HG03039 (cell line): ENCODE results near the gene CLDN19.
"Not testable (repeated sequence)": the region's sequence is repeated elsewhere in the genome, so short reads cannot be mapped to it uniquely, and the experiment has no call there.

Experiments used
- ATAC-seq: cut with Tn5 transposase; IDR thresholded peaks from one replicate; pipeline ENCODE4 v1.9.1; 2021; ENCODE audit warnings: mild to moderate bottlenecking, moderate library complexity; ENCODE audit not compliant: unreplicated experiment

CLDN19 gene

DNA sequence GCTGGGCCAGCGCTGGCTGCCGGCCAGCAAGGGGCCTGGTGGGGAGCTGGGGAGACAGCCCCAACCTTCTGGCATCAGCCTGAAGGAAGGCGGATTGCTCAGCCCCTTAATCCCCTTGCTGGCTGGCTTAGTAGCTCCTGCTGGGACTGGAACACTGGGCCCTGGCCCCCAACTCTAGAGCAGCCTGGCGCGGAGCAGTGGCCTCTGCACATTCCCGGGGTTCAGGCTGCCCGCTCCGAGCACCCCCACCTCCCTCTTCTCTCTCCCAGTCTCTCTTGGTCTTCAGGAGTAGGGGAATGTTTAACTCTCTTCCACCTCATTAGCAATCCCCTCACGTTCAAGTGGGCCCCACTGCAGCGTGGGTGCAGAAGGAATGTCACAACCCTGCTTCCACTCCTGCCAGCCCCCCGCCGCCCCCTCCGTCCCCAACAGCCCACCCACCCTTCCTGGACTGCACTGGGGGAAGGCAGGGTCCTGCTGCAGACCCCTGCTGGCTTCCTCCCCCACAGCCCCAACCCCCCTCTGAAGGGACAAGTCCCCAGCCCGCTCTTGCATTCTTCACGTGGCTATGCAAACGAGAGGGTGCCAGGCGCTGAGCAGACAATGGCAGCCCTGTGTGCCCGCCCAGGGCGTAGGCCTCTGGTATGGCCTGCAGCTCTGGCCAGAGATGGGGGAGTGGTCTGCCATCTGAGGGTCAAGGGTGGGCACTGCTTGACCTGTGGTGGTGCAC lies 980 bp upstream of the CLDN19 start:
- ATAC-seq: no peak

GRCh38 chr1:42738678-42739226 lies 1.3 kb downstream of the CLDN19 start:
- ATAC-seq: no peak

GRCh38 chr1:42737986-42738677 lies 1.9 kb downstream of the CLDN19 start:
- ATAC-seq: no peak

- ATAC-seq: no peak
These were observed 2.8 kb downstream of the CLDN19 start for GRCh38 chr1:42737257-42737656.

DNA sequence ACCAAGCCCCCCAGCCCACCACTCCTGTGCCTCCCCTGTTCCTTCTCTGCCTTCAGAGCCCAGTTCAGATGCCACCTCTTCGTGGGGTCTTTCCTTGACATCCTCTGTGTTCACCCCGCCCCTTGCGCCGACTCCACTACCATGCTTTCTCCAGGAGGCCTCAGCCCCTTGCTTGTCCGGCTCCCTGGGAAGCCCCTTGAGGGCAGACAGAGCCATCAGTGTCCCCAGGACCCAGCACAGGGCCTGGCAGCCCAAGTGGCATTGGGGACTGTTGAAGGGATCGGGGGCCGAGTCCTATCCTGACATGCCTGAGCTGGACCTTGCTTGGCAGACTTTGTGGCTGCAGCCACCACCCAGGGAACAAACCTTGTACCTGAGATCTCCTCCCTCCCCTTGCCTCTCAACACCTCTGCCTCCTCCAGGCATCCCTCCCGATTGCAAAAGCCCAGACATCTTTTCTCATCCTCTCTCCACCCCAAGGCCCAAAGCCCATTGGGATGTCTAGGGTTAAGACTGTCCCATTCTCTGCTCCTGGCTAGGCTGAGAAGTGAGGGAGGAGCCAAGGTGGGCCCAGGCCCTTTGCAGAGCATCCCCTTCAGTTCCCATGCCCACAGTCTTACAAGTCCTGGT lies 3.4 kb downstream of the CLDN19 start:
- no peak for ATAC-seq

- no peak for ATAC-seq
These were observed 3.9 kb downstream of the CLDN19 start for GRCh38 chr1:42736152-42736551.

DNA sequence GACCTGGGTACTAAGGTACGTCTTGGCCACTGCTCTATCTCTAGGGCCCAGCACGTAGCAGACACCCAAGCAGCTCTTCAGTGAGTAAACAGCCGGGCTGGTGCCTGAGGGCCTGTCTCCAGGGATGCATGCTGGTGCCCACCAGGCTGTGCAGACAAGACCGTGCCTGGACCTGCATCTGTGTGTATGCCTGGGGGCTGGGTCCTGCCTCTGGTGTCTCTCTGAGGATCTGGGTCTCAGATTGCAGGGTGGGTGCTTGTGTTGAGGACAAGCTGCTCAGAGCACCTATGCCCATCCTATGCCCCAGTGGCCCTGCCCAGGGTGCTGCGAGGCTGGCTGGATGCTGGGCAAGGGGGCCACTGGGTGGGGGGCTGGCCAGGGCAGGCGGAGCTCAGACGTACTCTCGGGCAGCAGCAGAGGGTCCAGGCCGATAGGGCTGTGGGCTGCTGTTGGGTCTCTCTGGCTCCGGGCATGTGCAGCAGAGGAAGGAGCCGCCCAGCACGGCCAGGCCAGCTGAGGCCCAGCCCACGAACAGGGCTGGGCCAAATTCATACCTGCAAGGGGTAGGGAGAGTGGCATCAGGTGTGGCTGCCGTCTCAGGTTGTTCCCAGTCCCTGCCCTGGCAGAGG lies 4.4 kb downstream of the CLDN19 start:
- no peak for ATAC-seq

DNA sequence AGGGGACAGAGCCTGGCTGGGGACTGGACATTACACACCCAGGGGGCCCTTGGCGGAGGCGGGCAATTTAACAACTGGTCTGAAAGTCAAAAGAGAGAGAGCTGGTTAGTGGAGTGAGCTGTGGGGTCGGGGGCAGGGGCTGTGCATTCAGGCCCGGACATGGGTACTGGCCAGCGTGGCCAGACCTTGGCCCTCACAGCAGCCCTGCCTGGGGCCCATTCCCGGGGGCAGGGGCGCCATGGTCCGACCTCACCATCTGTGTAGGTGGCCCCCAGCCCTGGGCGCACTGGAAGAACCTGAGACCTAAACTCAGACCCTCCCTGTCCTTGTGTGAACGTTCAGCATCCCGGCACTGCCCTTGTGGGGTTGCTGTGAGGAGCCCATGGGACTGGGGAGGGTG lies 5.0 kb downstream of the CLDN19 start:
- no peak for ATAC-seq

- ATAC-seq: no peak
These were observed 5.6 kb downstream of the CLDN19 start for GRCh38 chr1:42734201-42735035.

DNA sequence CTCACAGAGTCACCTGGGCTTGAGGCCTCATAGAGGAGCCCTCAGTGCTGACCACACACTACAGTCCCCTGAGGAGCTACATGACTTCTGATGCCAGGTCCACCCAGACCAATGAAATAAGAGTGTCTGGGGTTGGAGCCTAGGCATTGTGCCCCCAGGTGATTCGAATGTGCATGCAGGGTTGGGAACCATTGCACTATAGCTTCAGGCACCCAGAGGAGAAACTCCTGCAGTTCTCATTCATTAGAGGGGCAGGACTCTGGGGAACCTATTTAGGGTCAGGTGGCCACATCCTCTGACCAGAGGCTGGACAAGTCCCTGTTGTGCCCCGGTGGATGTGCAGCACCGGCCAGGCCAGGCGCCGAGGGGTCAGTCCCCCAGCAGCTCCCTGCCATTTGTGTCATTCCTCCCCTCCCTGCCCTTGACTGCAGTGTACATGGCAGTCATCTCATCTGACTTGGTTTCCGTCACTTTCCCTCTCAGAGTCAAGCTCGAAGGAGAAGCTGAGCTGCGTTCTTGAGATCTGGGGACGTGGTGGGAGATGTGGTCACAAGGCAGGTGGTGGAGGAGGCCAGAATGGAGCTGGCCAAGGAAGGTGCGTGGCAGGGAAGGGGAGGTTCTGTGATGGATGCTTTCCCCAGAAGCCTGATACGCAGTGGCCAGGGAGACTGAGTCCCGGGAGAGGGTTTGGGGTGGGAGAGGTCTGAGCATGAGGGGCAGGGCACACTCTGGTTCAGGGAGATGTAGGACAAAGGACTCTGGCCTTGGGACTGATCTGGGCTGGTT lies 6.4 kb downstream of the CLDN19 start:
- no peak for ATAC-seq

DNA sequence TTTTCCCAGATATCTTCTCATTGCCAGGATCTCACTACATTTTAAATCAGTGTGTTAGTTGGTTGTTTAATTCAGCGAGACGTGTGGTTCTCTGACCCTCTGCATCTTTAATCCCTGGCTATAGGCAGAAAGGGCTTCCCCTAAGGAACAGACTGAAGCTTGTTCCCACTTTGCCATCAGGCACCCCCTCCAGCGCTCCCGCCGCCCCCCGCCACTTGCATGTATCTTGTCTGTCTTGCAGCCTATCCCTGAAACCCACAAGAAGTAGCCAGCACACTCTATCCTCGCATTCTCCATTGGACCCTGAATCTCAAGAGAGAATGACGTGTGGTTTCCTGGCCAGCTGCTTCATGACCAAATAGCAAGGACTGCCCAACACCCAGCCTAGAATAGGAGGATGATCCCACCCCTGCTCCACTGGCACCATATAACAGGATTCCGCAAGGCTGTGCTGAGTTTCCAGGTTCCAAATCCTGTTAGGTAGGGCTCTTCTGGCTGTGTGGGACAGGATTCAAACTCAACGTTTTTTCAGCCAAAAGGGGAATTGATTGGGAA lies 7.8 kb downstream of the CLDN19 start:
- no peak for ATAC-seq

GRCh38 chr1:42731585-42731984 lies 8.5 kb downstream of the CLDN19 start:
- no peak for ATAC-seq

DNA sequence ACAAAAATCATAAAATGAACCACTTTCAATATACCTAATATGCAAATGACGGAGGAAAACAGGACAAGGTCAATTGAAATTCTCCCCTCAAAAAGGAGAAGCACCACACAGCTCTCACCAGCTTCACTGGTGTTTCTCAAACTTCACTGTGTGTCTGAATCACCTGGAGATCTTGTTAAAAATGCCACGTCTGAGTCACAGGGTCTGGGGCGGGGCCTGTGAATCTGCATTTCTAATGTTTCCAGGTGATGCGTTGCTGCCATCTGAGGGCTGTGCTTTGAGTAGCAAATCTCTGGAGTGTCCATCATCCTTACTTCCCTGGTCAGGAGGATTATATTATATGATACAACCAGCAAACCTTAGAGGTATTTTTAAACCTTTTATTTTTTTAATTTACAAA lies 9.0 kb downstream of the CLDN19 start:
- no peak for ATAC-seq

DNA sequence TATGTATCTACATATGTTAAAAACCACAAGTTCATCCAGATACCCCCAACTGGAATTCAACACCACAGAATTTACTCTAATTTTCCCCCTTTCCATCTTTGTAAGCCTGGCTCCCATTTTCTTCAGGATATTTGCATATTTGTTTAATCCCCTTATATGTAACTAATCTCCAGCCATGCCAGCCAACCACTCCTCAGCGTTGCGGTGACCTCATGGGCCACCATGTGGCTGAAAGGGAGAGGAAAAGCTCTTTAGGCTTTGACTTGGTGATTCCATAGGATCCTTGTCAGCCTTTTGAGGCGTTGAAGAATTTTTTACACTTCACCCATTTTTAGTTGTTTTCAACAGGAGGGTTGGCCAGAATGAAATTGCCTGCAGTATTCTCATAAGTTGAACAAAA lies 10.0 kb downstream of the CLDN19 start:
- ATAC-seq: no peak

DNA sequence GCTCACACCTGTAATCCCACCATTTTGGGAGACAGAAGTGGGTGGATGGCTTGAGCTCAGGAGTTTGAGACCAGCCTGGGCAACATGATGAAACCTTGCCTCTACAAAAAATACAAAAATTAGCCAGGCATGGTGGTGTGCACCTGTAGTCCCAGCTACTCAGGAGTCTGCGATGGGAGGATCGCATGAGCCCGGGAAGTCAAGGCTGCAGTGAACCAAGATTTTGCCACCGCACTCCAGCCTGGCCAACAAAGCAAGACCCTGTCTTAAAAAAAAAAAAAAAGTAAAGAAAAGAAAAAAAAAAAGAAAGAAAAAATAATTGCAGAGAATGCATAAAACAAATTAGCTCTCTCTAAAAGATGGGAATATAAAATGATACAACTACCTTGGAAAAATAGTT lies 14.2 kb downstream of the CLDN19 start:
- not testable (repeated sequence) for ATAC-seq

DNA sequence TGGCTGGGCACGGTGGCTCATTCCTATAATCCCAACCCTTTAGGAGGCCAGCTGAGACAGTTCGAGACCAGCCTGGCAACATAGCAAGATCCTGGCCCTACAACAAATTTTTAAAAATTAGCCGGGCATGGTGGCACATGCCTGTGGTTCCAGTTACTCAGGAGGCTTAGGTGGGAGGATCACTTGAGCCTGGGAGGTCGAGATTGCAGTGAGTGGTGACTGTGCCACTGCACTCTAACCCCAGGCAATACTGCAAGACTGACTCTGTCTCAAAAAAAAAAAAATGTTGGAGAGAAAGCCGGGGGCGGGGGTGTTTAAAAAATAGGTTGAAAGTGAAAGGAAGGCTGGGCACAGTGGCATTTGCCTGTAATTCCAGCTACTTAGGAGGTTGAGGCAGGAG lies 16.5 kb downstream of the CLDN19 start:
- ATAC-seq: no peak

DNA sequence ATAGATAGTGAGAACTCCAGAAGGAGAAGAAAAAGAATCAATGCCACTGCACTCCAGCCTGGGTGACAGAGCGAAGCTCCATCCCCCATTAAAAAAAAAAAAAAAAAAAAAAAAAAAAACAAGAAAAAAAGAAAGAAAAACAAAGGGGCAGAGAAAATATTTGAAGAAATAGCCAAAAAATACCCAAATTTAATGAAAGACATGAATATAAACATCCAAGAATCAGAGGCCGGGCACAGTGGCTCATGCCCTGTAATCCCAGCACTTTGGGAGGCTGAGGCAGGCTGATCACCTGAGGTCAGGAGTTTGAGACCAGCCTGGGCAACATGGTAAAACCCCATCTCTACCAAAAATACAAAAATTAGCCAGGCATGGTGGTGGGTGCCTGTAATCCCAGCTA lies 17.6 kb downstream of the CLDN19 start:
- not testable (repeated sequence) for ATAC-seq

- no peak for ATAC-seq
These were observed 18.1 kb downstream of the CLDN19 start for GRCh38 chr1:42721926-42722325.

DNA sequence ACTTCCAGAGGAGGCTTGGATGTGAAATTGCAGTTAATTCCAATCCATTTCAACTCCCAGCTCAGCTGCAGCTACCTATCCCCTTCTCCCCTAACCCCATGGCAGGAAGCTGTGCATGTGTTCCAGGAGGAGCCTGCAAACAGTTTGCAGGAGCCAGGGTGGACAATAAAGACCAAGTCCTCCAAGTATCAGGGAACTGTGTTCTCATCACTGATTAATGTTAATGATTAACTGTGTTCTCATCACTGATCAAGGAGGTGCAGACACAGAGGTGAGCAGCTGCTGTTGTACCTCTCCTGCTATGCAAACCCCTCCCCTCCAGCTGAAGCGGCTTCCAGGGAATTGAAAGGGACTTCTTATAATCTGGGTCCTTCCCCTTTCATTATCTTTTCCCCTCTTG lies 19.2 kb downstream of the CLDN19 start:
- ATAC-seq: no peak
